KG1 (cell line): Measurements from ENCODE around the gene ZC3H7B.

ENCODE experiments used
- DNase-seq: peaks from one replicate; lab custom pipeline; 2025; lab: John Stamatoyannopoulos, UW

Gene ZC3H7B

DNA sequence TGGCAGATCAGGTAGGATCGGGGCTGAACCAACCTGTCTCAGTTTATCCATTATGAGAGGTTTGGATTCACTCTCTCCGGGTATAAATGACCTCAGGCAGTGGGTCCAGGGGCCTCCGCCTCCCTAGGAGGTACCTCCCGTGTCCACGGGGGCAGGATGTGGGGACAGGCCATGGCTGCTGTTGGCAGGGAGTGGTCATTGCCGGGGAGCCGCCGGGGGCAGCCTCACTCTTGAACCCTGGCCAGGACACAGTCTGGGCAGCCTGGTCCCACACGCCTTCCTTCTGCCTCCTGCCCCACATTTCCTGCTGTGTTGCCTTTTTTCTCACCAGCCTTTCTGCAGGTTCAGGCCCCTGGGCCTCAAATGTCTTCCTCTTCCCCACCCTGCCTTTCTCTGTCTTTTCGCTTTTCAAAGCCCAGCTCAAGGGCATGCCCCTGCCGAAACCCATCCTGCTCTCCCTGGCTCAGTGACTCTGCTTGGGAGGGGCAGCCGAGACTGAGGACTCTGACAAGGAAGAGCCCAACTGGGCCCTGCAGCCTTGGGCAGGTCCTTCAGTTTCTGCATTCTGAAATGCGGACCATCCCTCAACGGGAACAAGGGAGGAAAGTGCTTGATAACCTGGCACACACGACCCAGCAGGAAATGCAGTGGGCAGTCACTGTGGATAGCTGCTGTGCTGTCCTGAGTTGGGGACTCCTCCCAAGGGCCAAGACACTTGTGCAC, 31.1 kb downstream of the ZC3H7B start:
- DNase-seq, result no peak

- no peak for DNase-seq
Measured at GRCh38 chr22:41333806-41334205, 32.5 kb downstream of the ZC3H7B start.

DNA sequence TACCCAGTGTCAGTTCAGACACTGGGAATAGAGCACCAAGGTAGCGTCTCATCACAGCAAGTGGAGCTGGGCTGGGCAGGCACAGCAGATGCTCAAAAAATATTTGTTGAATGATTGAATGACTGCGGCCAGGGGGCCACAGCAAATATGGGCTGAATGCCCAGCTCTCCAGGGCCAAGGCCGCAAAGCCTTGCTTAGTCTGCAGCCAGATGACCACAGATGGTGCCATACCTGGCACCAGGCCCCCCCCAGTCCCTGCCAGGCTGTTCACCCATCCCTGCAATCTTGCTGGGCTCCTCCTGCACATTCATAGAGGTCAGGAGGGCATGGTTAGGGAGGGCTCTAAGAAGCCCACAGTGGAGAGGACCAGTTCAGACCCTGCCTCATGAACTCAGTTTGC, 32.9 kb downstream of the ZC3H7B start:
- no peak for DNase-seq

DNA sequence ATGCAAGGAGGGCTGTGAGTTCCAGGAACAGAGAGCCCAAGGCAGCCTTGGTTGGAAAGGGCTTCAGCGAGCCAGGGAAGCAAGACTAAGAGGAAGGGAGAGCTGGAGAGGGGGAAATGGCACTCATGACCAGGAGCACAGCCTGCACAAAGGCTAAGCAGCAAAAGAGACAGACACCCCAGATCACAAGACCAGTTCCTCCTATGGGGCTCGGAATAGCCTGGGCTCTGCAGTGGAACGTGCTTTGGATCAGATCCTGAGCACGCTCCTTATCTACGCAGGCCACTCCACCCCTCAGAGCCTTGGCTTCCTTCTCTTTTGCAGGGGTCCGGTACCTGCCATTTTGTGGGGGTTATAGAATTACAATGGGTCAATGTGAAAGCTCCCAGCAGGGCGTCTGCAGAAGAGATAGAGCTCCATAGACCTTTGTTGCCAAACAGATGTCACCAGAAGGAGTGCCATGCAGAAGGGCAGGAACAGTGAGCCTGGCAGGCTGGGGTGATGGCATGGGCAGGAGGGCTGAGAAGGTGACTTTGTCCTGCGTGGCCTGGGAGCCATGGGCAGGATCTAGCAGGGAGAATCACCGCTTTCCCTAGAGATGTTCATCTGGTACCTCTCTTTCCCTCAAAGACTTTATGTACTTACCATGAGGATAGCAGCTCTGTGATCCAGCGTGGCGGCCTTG, 33.8 kb downstream of the ZC3H7B start:
- DNase-seq, result no peak

GRCh38 chr22:41338614-41339212, 37.4 kb downstream of the ZC3H7B start:
- DNase-seq, result no peak

DNA sequence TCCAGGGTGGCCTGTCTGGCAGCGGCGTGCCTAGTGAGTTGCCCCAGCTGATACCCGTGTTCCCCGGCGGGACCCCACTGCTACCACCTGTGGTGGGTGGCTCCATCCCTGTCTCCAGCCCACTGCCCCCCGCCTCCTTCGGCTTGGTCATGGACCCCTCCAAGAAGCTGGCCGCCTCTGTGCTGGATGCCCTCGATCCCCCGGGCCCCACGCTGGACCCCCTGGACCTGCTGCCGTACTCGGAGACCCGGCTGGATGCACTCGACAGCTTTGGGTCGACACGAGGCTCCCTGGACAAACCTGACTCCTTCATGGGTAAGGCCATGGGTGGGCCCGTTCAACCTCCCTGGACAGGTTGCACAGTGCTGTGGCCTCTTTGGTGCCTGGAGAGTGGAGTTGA, 38.5 kb downstream of the ZC3H7B start:
- no peak for DNase-seq

- no peak for DNase-seq
Measured at GRCh38 chr22:41340357-41340756, 39.0 kb downstream of the ZC3H7B start.

- DNase-seq, result no peak
Measured at GRCh38 chr22:41341012-41341411, 39.7 kb downstream of the ZC3H7B start.

GRCh38 chr22:41341990-41342389, 40.7 kb downstream of the ZC3H7B start:
- DNase-seq, result no peak

GRCh38 chr22:41343300-41343699, 42.0 kb downstream of the ZC3H7B start:
- no peak for DNase-seq

GRCh38 chr22:41343717-41344116, 42.4 kb downstream of the ZC3H7B start:
- no peak for DNase-seq

DNA sequence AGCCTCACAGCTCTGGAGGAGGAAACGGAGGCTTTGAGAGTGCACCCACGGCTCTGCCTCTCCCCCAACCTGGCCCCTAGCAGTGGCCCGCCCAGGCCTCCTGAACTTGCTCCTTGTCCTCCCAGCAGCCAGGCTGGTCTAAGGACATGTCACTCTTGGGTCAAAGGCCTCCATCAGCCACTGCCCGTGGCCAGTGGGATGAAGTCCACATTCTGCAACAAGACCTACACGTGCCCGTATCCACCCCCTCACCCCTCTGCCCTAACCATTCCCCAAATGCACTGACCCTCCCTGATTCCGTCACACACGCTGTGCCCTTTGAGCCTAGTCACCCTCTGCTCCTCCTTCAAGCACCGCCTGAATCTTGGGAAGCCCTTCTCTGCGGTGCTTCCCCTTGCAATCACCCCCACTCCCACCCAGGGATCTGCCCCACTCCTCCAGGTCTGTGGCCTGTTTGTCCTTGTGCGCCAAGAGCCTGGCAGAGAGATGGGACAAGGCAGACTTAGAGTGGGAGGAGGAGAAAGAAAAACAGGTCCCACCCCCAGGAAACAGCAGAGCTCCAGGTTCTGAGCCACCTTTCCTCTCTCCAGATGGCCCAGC, 43.0 kb downstream of the ZC3H7B start:
- DNase-seq, result no peak

GRCh38 chr22:41345807-41346335, 44.5 kb downstream of the ZC3H7B start:
- DNase-seq, result no peak

GRCh38 chr22:41347066-41347859, 45.9 kb downstream of the ZC3H7B start:
- DNase-seq, result no peak

GRCh38 chr22:41348964-41349484, 47.7 kb downstream of the ZC3H7B start:
- DNase-seq, result no peak

DNA sequence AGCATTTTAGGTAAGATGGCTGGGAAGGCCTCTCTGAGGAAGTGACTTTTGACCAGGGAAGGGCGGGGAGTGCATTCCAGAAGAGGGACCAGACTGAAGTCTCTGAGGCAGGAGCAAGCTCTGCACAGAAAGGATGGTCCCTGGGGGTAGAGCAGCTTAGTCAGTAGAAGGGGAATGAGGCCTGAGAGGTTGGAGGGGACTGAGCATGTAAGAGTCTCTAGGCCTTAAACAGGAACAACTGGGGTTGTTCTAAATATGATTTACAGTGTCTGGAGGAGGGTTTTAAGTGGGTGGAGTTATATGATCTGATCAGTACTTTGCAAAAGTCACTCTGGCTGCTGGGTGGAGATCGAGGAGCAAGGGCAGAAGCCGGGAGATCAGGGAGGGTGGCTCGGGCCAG, 48.8 kb downstream of the ZC3H7B start:
- DNase-seq, result no peak

GRCh38 chr22:41351011-41351410, 49.7 kb downstream of the ZC3H7B start:
- DNase-seq, result no peak

DNA sequence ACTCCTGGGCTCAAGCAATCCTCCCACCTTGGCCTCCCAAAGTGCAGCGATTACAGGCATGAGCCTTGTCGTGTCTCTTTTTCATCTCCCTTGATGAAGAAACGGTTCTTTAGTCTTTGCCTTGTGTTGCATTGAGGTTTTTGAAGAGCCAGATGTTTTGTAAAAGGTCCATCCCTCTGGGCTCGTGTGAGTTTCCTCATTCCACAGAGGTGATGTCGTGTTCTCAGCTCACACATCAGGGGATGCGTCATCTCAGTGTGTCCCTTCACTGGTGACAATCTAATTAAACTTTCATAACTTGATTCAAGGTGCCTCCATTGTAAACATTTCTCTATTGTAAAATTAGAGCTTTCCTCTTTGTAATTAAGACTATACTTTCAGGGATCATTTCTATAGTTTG, 50.7 kb downstream of the ZC3H7B start:
- DNase-seq, result no peak

DNA sequence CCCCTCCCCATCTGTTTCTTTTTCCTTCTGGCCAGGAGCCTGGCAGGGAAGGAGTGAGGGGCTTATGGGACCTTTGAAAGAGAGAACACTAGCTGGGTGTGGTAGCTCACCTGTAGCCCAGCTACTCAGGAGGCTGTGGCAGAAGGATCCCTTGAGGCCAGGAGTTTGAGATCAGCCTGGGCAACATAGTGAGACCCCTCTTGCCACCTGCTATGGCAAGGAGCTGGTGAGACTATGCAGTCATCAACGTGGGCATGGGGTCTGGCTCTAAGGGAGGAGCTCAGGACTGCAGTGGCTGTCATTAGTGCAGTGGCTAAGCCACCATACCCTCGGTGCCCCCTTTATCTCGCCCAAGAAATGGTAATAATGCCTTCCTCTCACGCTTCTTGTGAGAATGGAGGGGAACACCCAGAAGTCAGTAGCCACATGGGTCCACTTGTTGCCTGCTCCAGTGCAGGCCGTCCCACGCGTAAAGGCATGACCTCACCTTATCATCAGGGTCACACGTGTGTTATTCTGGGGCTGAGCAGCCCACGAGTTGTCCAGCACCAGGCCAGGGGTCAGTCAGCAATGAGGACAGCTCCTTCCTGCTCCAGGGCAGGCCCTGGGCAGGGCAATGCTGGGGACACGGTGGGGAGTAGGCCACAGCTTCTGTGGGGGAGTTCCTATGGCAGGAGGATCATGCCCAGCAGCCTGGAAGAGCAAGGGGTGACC, 52.7 kb downstream of the ZC3H7B start:
- no peak for DNase-seq

GRCh38 chr22:41354979-41355378, 53.7 kb downstream of the ZC3H7B start:
- DNase-seq, result no peak

- DNase-seq, result no peak
Measured at GRCh38 chr22:41355895-41356294, 54.6 kb downstream of the ZC3H7B start.
